Thoracic aorta (tissue), 2 donors: ENCODE results near the gene MORN1. TPM values are rescaled to one million over a fixed set of nuclear protein-coding genes. Genes with fewer than 3 reads are reported as not detected.

ENCODE experiments used
- ATAC-seq: fragments of 150-250 bp; one replicate; pipeline ENCODE4 v1.8.0; 2017; ENCODE audit warnings: low read depth; ENCODE audit not compliant: insufficient number of reproducible peaks, low FRiP score
- DNase-seq: peaks from one replicate; pipeline ENCODE4 v3.0.0-alpha.2; 2020; ENCODE audit warnings: low spot score
- H3K27ac ChIP-seq, 2 donors: fragments of 200-600 bp; sonication (generic); 1 replicate in 1 of 2; 2 replicates in 1 of 2; pipeline ENCODE4 v1.5.1; 2016; ENCODE audit warnings: mild to moderate bottlenecking in 2 of 2, moderate library complexity in 2 of 2
- H3K27me3 ChIP-seq: fragments of 200-600 bp; sonication (generic); replicated peaks from 2 replicates; pipeline ENCODE4 v1.6.0; 2016; ENCODE audit warnings: mild to moderate bottlenecking; ENCODE audit not compliant: insufficient read depth
- H3K36me3 ChIP-seq: fragments of 200-600 bp; sonication (generic); one replicate; pipeline ENCODE4 v1.5.1; 2016
- H3K4me1 ChIP-seq, 2 donors: fragments of 200-600 bp; sonication (generic); 1 replicate in 1 of 2; 2 replicates in 1 of 2; pipeline versions ENCODE4 v1.5.1 to v1.6.0; 2016; ENCODE audit warnings: low read depth in 2 of 2, mild to moderate bottlenecking in 1 of 2; ENCODE audit not compliant: control insufficient read depth in 1 of 2
- H3K4me3 ChIP-seq: fragments of 200-600 bp; sonication (generic); 2 replicates; pipeline ENCODE4 v1.5.1; 2016; ENCODE audit warnings: mild to moderate bottlenecking
- H3K9me3 ChIP-seq: fragments of 200-600 bp; sonication (generic); 2 replicates; pipeline ENCODE4 v1.5.1; 2016
- CTCF ChIP-seq: fragments of 200-600 bp; sonication (generic); IDR thresholded peaks from one replicate; pipeline ENCODE4 v1.5.1; 2019; ENCODE audit warnings: antibody characterized with exemption
- total RNA-seq, 2 donors: library from RNA; depleted of rRNA; stranded (reverse); fragments of >200 nt; gene quantifications; one replicate each; pipeline versions ENCODE4 v1.1.0 to v1.2.3, GENCODE V29; 2016

The MORN1 gene
- total RNA-seq, 2 donors from 2014 or later = 7.1 to 13.8 TPM

- H3K36me3 ChIP-seq = no peaks in the 10 kb centered on the region
- peaks cover 3 to 18% of the 10 kb centered on the region in 2 donors for H3K4me1 ChIP-seq
- no peaks in the 10 kb centered on the region for H3K27me3 ChIP-seq
- DNase-seq (no peak), ATAC-seq (no peak)
- no peak for TF ChIP-seq CTCF
- H3K27ac ChIP-seq = no peak overlapping the region
- H3K9me3 ChIP-seq = no peaks in the 10 kb centered on the region
- no peak overlapping the region for H3K4me3 ChIP-seq
Observed at GRCh38 chr1:2363847-2364513, 27.4 kb downstream of the MORN1 start.

- peaks cover 3 to 20% of the 10 kb centered on the region in 2 donors for H3K4me1 ChIP-seq
- no peak overlapping the region for H3K4me3 ChIP-seq
- no peak for DNase-seq
- peak overlapping the region; percentile 8 to 31 for H3K27ac ChIP-seq
- H3K9me3 ChIP-seq = no peaks in the 10 kb centered on the region
- no peaks in the 10 kb centered on the region for H3K27me3 ChIP-seq
- peaks cover 3% of the 10 kb centered on the region for H3K36me3 ChIP-seq
- TF ChIP-seq CTCF = no peak
- no peak for ATAC-seq
Observed at GRCh38 chr1:2360588-2361364, 30.6 kb downstream of the MORN1 start.

- Histone ChIP-seq H3K4me1 (peaks cover 6 to 36% of the 10 kb centered on the region in 2 donors), H3K36me3 (peaks cover 3% of the 10 kb centered on the region), H3K27me3 (no peaks in the 10 kb centered on the region), H3K4me3 (no peak overlapping the region), H3K27ac (no peak overlapping the region), H3K9me3 (no peaks in the 10 kb centered on the region)
- TF ChIP-seq CTCF = no peak
- no peak for DNase-seq
- ATAC-seq = no peak
Observed at GRCh38 chr1:2358651-2359640, 32.4 kb downstream of the MORN1 start.

- ATAC-seq = no peak
- Histone ChIP-seq H3K27me3 (no peaks in the 10 kb centered on the region), H3K4me1 (peaks cover 9 to 45% of the 10 kb centered on the region in 2 donors), H3K27ac (no peak overlapping the region), H3K36me3 (peaks cover 3% of the 10 kb centered on the region), H3K9me3 (no peaks in the 10 kb centered on the region), H3K4me3 (no peak overlapping the region)
- no peak for TF ChIP-seq CTCF
- no peak for DNase-seq
Observed at GRCh38 chr1:2358072-2358471, 33.3 kb downstream of the MORN1 start.
